Left lung (tissue), 10 donors: ENCODE data around the gene PKN1. TPM values are rescaled to one million over a fixed set of nuclear protein-coding genes. Genes with fewer than 3 reads are reported as not detected.

Experiments
- ATAC-seq: fragments of 200-7000 bp; cut with Tn5 transposase; one replicate; pipeline ENCODE4 v1.9.1; 2020; ENCODE audit warnings: moderate library complexity
- DNase-seq, 4 donors: peaks; one replicate each; pipeline ENCODE4 v3.0.0-alpha.2; 2013 to 2020
- H3K27ac ChIP-seq, 2 donors: fragments of 200-600 bp; sonication (generic) in 1 of 2; one replicate each; pipeline versions ENCODE4 v1.5.0 to v1.8.0; 2020 to 2021
- H3K27me3 ChIP-seq, 2 donors: fragments of 200-600 bp; sonication (generic) in 1 of 2; one replicate each; pipeline versions ENCODE4 v1.5.0 to v1.8.0; 2020 to 2021
- H3K36me3 ChIP-seq, 2 donors: fragments of 200-600 bp; sonication (generic) in 1 of 2; one replicate each; pipeline versions ENCODE4 v1.5.0 to v1.8.0; 2020 to 2021
- H3K4me1 ChIP-seq, 2 donors: fragments of 200-600 bp; one replicate each; pipeline ENCODE4 v1.8.0; 2021
- H3K4me3 ChIP-seq, 2 donors: fragments of 200-600 bp; sonication (generic) in 1 of 2; one replicate each; pipeline versions ENCODE4 v1.5.0 to v1.8.0; 2020 to 2021; ENCODE audit warnings: mild to moderate bottlenecking in 1 of 2
- H3K9me3 ChIP-seq, 2 donors: fragments of 200-600 bp; sonication (generic) in 1 of 2; one replicate each; pipeline versions ENCODE4 v1.5.0 to v1.8.0; 2020 to 2021
- intact Hi-C, 2 donors: fragments of 100-400 bp; cut with DNase I; formaldehyde crosslinking; loops; one replicate each; pipeline versions ENCODE4 v1.11.2 to v1.14.2; 2022
- polyA plus RNA-seq, 6 donors: library from polyadenylated mRNA; unstranded; fragments of 120-200 nt; gene quantifications; one replicate each; pipeline ENCODE4 v1.2.1, GENCODE V29; 2013; ENCODE audit not compliant: insufficient read length in 6 of 6
- total RNA-seq, 2 donors: library from RNA; stranded (reverse); fragmentation: NEBNext Ultra II Directional; extraction: Animal tissue kit (Norgen Biotek cat#: 25700); gene quantifications; one replicate each; pipeline ENCODE4 v1.2.1, GENCODE V29; 2021
- TF ChIP-seq, protein P1 (sequence below), 2 donors: fragments of 200-600 bp; sonication (generic) in 1 of 2; IDR thresholded peaks; one replicate each; pipeline versions ENCODE4 v1.5.0 to v1.8.0; 2021; ENCODE audit warnings: antibody characterized with exemption in 2 of 2
- donor health status: DM: no; HTN: yes; CAD: no.
- donor health status: DM: no; HTN: no; CAD: no.

The PKN1 gene
- total and polyA plus RNA-seq, 8 donors, result 91.9 to 190 (median 101) TPM

DNA sequence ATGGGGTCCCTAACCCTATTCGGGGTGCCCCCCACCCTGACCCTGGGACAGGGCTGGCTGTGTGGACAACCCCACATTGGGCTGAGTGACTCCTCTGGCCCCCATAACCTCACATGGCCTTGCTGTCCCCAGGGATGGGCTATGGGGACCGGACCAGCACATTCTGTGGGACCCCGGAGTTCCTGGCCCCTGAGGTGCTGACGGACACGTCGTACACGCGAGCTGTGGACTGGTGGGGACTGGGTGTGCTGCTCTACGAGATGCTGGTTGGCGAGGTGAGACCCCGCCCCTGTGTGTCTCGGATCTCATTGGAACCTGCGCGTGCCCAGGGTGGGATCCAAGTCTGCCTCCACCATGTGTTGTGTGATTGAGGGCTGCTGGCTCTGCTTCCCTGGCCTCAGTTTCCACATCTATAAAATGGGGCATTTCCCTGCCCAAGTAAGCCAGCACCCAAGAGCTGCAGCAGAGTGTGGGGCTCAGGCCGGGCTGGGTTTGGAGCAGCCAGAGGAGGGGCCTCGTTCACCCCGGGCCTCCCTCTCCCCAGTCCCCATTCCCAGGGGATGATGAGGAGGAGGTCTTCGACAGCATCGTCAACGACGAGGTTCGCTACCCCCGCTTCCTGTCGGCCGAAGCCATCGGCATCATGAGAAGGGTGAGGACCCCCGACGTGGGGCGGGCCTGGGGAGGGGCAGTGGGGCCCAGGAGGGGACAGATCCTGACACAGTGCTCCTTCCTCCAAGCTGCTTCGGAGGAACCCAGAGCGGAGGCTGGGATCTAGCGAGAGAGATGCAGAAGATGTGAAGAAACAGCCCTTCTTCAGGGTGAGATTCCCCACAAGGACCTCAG, 37.1 kb downstream of the PKN1 start:
- Histone ChIP-seq H3K27ac (no peak overlapping the region), H3K27me3 (peaks cover 3 to 32% of the 10 kb centered on the region in 2 donors), H3K9me3 (no peaks in the 10 kb centered on the region), H3K4me1 (peaks cover 13 to 34% of the 10 kb centered on the region in 2 donors), H3K4me3 (no peak overlapping the region), H3K36me3 (peaks cover 0 to 65% of the 10 kb centered on the region in 2 donors)
- ATAC-seq, result no peak
- intact Hi-C loops, result no loop called here
- peak in 1 of 4 donors; percentile 76 for DNase-seq
- TF ChIP-seq, protein P1, sequence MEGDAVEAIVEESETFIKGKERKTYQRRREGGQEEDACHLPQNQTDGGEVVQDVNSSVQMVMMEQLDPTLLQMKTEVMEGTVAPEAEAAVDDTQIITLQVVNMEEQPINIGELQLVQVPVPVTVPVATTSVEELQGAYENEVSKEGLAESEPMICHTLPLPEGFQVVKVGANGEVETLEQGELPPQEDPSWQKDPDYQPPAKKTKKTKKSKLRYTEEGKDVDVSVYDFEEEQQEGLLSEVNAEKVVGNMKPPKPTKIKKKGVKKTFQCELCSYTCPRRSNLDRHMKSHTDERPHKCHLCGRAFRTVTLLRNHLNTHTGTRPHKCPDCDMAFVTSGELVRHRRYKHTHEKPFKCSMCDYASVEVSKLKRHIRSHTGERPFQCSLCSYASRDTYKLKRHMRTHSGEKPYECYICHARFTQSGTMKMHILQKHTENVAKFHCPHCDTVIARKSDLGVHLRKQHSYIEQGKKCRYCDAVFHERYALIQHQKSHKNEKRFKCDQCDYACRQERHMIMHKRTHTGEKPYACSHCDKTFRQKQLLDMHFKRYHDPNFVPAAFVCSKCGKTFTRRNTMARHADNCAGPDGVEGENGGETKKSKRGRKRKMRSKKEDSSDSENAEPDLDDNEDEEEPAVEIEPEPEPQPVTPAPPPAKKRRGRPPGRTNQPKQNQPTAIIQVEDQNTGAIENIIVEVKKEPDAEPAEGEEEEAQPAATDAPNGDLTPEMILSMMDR (IDR thresholded peaks at IDR 0.05), result no peak

DNA sequence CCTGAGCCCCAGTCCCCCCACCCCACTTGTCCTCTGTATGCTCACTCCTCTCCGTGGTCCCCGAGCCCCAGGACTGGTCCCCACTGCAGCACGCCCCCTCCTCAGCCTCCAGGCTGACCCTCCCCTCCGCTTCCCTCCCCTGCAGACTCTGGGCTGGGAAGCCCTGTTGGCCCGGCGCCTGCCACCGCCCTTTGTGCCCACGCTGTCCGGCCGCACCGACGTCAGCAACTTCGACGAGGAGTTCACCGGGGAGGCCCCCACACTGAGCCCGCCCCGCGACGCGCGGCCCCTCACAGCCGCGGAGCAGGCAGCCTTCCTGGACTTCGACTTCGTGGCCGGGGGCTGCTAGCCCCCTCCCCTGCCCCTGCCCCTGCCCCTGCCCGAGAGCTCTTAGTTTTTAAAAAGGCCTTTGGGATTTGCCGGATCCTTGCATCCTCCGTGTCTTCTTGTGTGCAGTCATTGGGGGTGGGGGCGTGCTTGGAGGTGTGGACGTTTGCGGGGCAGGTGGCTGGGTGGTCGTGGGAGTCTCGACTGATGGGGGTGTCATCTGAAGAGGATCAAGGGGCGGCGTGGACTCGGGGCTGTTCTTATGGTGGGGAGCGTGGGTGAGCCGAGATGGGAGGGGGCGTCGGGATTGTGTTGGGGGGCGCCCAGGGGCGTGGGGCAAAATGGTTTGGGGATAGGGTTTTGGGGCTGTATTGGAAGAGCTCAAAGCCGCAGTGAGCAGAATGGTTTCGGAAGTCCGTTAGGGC, 38.5 kb downstream of the PKN1 start:
- peaks cover 21 to 44% of the 10 kb centered on the region in 2 donors for H3K4me1 ChIP-seq
- no peaks in the 10 kb centered on the region for H3K9me3 ChIP-seq
- peaks cover 0 to 51% of the 10 kb centered on the region in 2 donors for H3K36me3 ChIP-seq
- TF ChIP-seq, protein P1 (IDR thresholded peaks at IDR 0.05), result no peak
- peaks cover 3 to 39% of the 10 kb centered on the region in 2 donors for H3K27me3 ChIP-seq
- DNase-seq (peak in 1 of 4 donors; percentile 74), ATAC-seq (no peak)
- intact Hi-C loops, result no loop called here
- H3K27ac ChIP-seq, result no peak overlapping the region
- no peak overlapping the region for H3K4me3 ChIP-seq

DNA sequence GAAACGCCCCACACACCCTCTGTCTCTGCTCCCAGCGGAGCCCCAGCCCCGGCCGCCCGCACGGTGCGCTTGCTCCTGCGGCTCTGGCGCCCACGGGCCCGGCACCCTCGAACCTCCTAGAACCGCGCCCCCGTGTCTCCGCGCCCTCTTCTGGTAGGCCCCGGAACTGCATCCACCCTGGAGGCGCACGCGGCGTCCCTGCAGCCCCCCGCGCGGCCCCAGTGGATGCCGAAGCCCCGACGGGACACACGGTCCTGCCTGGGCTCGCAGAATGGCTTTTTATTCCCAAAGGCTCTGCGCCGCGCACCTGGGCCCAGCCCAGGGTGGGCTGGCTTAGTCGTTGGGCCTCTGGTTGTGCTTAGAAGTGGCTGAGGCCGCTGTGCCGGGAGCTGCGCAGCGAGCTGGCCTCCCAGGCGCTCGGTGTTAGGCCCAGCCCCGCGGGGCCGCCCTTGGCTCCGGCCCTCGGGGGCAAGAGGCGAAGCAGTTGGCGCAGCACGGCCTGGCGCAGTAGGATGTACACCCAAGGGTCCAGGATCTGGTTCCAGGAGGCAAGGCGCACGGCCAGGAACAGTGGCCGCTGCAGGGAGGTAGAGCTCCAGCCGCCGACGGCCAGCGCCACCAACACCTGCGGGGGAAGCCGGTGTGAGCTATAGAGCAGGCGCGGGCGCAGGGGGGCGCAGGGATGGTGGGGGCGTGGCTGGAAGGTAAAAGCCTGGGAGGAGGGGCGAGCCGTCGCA, 39.3 kb downstream of the PKN1 start:
- H3K9me3 ChIP-seq, result no peaks in the 10 kb centered on the region
- TF ChIP-seq, protein P1 (IDR thresholded peaks at IDR 0.05), result peak; percentile 96 to 98
- intact Hi-C loops, result no loop called here
- no peak overlapping the region for H3K27ac ChIP-seq
- peak in 1 of 4 donors; percentile 95 for DNase-seq
- peaks cover 0 to 45% of the 10 kb centered on the region in 2 donors for H3K36me3 ChIP-seq
- H3K4me1 ChIP-seq, result peaks cover 22 to 47% of the 10 kb centered on the region in 2 donors
- peaks cover 3 to 39% of the 10 kb centered on the region in 2 donors for H3K27me3 ChIP-seq
- no peak overlapping the region for H3K4me3 ChIP-seq
- ATAC-seq, result peak; percentile 64

DNA sequence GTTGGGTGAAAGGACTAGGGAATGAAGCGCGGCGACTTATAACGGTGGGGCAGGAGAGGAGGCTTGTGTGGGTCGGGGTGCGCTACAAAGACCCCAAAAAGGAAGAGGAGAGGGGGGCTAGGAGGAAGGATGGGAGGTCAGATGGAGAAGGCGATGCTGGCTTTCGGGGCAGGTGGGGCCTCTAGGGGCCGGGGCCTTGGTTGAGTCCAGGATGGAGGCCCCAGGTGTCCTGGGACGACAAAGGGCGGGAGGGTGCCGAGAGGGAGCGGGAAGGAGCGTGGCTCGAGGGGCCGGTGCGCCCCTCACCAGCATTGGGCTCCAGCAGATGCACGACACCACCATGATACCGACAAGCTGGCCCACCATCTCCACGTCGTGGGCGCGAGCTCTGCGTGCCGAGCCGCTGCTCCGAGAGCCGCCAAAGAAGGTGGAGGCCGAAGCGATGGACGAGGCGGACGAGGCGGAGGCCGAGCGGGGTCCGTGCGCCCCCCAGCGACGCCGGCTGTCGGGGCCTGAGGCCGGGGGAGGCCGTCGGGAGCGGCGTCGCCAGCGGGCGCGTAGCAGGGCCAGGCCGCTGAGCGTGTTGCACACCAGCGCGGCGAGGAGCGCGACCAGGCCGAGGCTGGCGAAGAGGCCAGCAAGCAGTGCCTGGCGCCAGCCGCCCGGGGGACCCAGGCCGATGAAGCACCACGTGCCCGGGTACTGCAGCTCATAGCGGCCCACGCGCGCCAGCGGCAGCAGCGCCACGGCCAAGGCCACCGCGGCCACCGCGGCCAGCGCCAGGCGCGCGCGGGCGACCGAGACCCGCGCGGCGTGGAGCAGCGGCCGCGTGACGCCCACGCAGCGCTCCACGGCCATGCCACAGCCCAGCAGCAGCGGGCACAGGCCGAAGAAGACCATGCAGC, 40.2 kb downstream of the PKN1 start:
- Histone ChIP-seq H3K36me3 (peaks cover 0 to 45% of the 10 kb centered on the region in 2 donors), H3K27me3 (peaks cover 3 to 39% of the 10 kb centered on the region in 2 donors), H3K27ac (no peak overlapping the region), H3K4me3 (no peak overlapping the region), H3K4me1 (peaks cover 30 to 47% of the 10 kb centered on the region in 2 donors), H3K9me3 (no peaks in the 10 kb centered on the region)
- peak in 1 of 4 donors; percentile 81 for DNase-seq
- TF ChIP-seq, protein P1 (IDR thresholded peaks at IDR 0.05), result no peak
- intact Hi-C loops, result no loop called here
- no peak for ATAC-seq
